Stimulated activated CD8-positive, alpha-beta memory T cell treated with anti-CD3 and anti-CD28 coated beads, Interleukin-15, amount 100 ng/mL, for 48 hours (primary cell): Measurements from ENCODE around the gene EOGT.

ENCODE experiments used
- DNase-seq, 2 donors: peaks; one replicate each; pipeline ENCODE4 v3.0.0-alpha.2; 2020; ENCODE audit warnings: low read depth in 2 of 2

The EOGT gene

GRCh38 chr3:69009559-69010410, 3.7 kb downstream of the EOGT start:
- no peak for DNase-seq

GRCh38 chr3:69008980-69009379, 4.5 kb downstream of the EOGT start:
- DNase-seq, result no peak

- DNase-seq, result no peak
These were observed 7.5 kb downstream of the EOGT start for GRCh38 chr3:69005791-69006482.

- no peak for DNase-seq
These were observed 8.3 kb downstream of the EOGT start for GRCh38 chr3:69005071-69005790.

GRCh38 chr3:69004138-69004537, 9.3 kb downstream of the EOGT start:
- no peak for DNase-seq

- DNase-seq, result no peak
These were observed 13.9 kb downstream of the EOGT start for GRCh38 chr3:68999605-69000004.

GRCh38 chr3:68999158-68999557, 14.3 kb downstream of the EOGT start:
- DNase-seq, result no peak

GRCh38 chr3:68997887-68998286, 15.6 kb downstream of the EOGT start:
- no peak for DNase-seq

- DNase-seq, result no peak
These were observed 17.0 kb downstream of the EOGT start for GRCh38 chr3:68996356-68996995.

GRCh38 chr3:68988740-68989139, 24.7 kb downstream of the EOGT start:
- DNase-seq, result no peak

GRCh38 chr3:68987322-68987721, 26.2 kb downstream of the EOGT start:
- DNase-seq, result no peak

GRCh38 chr3:68986496-68987208, 26.8 kb downstream of the EOGT start:
- DNase-seq, result no peak

- no peak for DNase-seq
These were observed 28.2 kb downstream of the EOGT start for GRCh38 chr3:68985146-68985790.

GRCh38 chr3:68984011-68984530, 29.4 kb downstream of the EOGT start:
- DNase-seq, result no peak

- no peak for DNase-seq
These were observed 35.9 kb downstream of the EOGT start for GRCh38 chr3:68977486-68978167.

- DNase-seq, result no peak
These were observed 38.8 kb downstream of the EOGT start for GRCh38 chr3:68974711-68975110.

- no peak for DNase-seq
These were observed 39.8 kb downstream of the EOGT start for GRCh38 chr3:68973639-68974038.

GRCh38 chr3:68972358-68972979, 41.0 kb downstream of the EOGT start:
- DNase-seq, result peak; percentile 22 to 24

- no peak for DNase-seq
These were observed 48.8 kb downstream of the EOGT start for GRCh38 chr3:68964694-68965093.

- DNase-seq, result no peak
These were observed 49.6 kb downstream of the EOGT start for GRCh38 chr3:68963891-68964290.
